Prostate gland (tissue), 2 donors: ENCODE data around the gene TAX1BP1.

ENCODE experiments used
- CTCF ChIP-seq, 4 experiments: fragments of 200-600 bp in 2 of 4; fragments of 450-650 bp in 2 of 4; sonication (generic) in 2 of 4; IDR thresholded peaks; 1 replicate in 3 of 4; 2 replicates in 1 of 4; pipeline ENCODE4 v1.5.1; 2016 to 2019; ENCODE audit warnings: antibody characterized with exemption in 4 of 4, mild to moderate bottlenecking in 2 of 4, moderate library complexity in 2 of 4
- POLR2A ChIP-seq: fragments of 450-650 bp; IDR thresholded peaks from one replicate; pipeline ENCODE4 v1.6.1; 2016; ENCODE audit warnings: antibody characterized with exemption, mild to moderate bottlenecking
- POLR2AphosphoS5 ChIP-seq: sonication (generic); formaldehyde crosslinking; IDR thresholded peaks from one replicate; pipeline ENCODE4 v1.6.1; 2017; ENCODE audit warnings: antibody characterized with exemption

DNA sequence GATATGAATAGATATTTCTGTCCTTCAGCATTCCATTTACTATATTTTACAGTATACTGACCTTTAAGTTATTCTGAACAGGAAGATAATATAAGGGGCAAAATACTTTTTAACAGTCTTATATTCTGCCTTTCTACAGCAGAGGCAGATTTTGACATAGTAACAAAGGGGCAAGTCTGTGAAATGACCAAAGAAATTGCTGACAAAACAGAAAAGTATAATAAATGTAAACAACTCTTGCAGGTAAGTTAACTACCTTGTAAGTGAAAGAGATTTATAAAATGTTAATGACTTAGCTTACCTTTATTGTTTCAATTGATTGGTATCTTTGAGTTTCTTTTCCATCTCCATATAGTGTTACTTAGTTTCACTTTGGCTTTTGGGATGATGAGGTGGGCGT is 56.0 kb downstream of the TAX1BP1 start:
- no peak for TF ChIP-seq POLR2AphosphoS5
- no peak for TF ChIP-seq POLR2A
- no peak for TF ChIP-seq CTCF (IDR thresholded peaks at IDR 0.05)
